Measurements from ENCODE around the gene FOXF2. TPM values are rescaled to one million over a fixed set of nuclear protein-coding genes. Genes with fewer than 3 reads are reported as not detected.
A peak's percentile ranks its signal among the peaks of the same experiment; 100 is the strongest.

FOXF2 gene
- total RNA-seq (2013; cell fraction: nucleolus; rRNA removed): not detected in 2 replicates
- total RNA-seq (2014; rRNA removed) (not detected in 2 replicates), total RNA-seq (2014; rRNA removed; fragmentation: Illumina TruSeq; extraction: Trizol) (not detected in 2 replicates), total RNA-seq (2021) (not detected in 2 replicates), polyA plus RNA-seq (2011; rRNA removed) (not detected in 2 replicates), polyA plus RNA-seq (2014; fragmentation: Illumina TruSeq; extraction: Trizol) (not detected in 2 replicates), polyA plus RNA-seq (2014; fragmentation: Nextera tagmentation; extraction: Ambion mirVana) (not detected), polyA plus RNA-seq (2014; rRNA removed) (not detected in 2 replicates), polyA plus RNA-seq (2016; fragmentation: Nextera tagmentation; extraction: Ambion mirVana) (not detected), polyA minus RNA-seq (2011; rRNA and poly(A)+ RNA removed) (not detected in 2 replicates), Bru-seq, nascent RNA (not detected), BruChase-seq, experiment 1, labeled RNA remaining after a 6-hour chase (not detected), BruChase-seq, experiment 2, labeled RNA remaining after a 2-hour chase (percentile 11 among the genes with signal in this experiment)
- not detected for polyA plus RNA-seq (2011; ENCODE audit: low read depth)
- not detected in 2 replicates for polyA plus RNA-seq (2011; cell fraction: cytosol; rRNA removed)
- polyA plus RNA-seq (2011; cell fraction: nucleus; rRNA removed): not detected in 2 replicates
- polyA plus RNA-seq (2012): not detected in 2 replicates
- 1.7 TPM in 1 of 2 replicates, not detected in the other for polyA minus RNA-seq (2011; cell fraction: cytosol; rRNA and poly(A)+ RNA removed)
- not detected in 2 replicates for polyA minus RNA-seq (2011; cell fraction: nucleus; rRNA and poly(A)+ RNA removed)
- long read RNA-seq, experiment 1: 0 reads
- long read RNA-seq, experiment 2: 0 reads

- no peak within 1 kb of the TSS for H3K4me3 ChIP-seq
- in situ Hi-C loops (cut with MboI) (no loop called here), intact Hi-C loops (cut with micrococcal nuclease; ENCODE audit: unreplicated experiment) (no loop called here)
- no peaks in the 10 kb centered on the region for H3K36me3 ChIP-seq (ENCODE audit: control insufficient read depth in 2 of 2, insufficient read depth in 2 of 2, low read length in 1 of 2)
- no peak for FAIRE-seq
- H3K27me3 ChIP-seq (replicated peaks in 1 of 2; ENCODE audit: control insufficient read depth in 2 of 2, insufficient read depth in 2 of 2, low read length in 1 of 2): peaks cover 26 to 27% of the 10 kb centered on the region in 2 experiments
- TF ChIP-seq ZBTB11 (CRISPR knock-in tag; IDR thresholded peaks at IDR 0.05): no peak
- TF ChIP-seq NR2F1 (conservative IDR thresholded peaks at IDR 0.05): no peak
- TF ChIP-seq, protein P1, sequence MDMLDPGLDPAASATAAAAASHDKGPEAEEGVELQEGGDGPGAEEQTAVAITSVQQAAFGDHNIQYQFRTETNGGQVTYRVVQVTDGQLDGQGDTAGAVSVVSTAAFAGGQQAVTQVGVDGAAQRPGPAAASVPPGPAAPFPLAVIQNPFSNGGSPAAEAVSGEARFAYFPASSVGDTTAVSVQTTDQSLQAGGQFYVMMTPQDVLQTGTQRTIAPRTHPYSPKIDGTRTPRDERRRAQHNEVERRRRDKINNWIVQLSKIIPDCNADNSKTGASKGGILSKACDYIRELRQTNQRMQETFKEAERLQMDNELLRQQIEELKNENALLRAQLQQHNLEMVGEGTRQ (IDR thresholded peaks at IDR 0.05; ENCODE audit: borderline replicate concordance, low read depth, low read length): no peak
- no peak for TF ChIP-seq FOXK2 (IDR thresholded peaks at IDR 0.05)
- no peak for TF ChIP-seq YBX1 (IDR thresholded peaks at IDR 0.05)
- H3K4me1 ChIP-seq (ENCODE audit: control insufficient read depth, insufficient read depth, low read length): no peaks in the 10 kb centered on the region
- H3K79me2 ChIP-seq (ENCODE audit: control insufficient read depth, insufficient read depth, low read length): no peaks in the 10 kb centered on the region
- 11% methylated on average over 7 of the region's 112 CpGs for WGBS (ENCODE audit: insufficient coverage, insufficient replicate concordance, low lambda C conversion rate, missing lambda C conversion rate)
- RAD21 ChIA-PET (ENCODE audit: unreplicated experiment): no interaction called here
- no peak within 1 kb of the TSS for H3K4me2 ChIP-seq (ENCODE audit: control insufficient read depth, insufficient read depth)
- no peak for ATAC-seq
- SMC1A ChIA-PET (ENCODE audit: uncharacterized antibody, unreplicated experiment): no interaction called here
- H2AFZ ChIP-seq (ENCODE audit: control insufficient read depth, low read depth, low read length): no peak within 1 kb of the TSS
- H3K9ac ChIP-seq (ENCODE audit: control insufficient read depth, insufficient read depth, low read length): no peak within 1 kb of the TSS
- no peak for DNase-seq (ENCODE audit: low read depth, low spot score)
- BruUV-seq (replicated peaks): no TSS peak
- H3K27ac ChIP-seq (ENCODE audit: control insufficient read depth, insufficient read depth): no peak within 1 kb of the TSS
- POLR2A ChIA-PET: no interaction called here
- CTCF ChIA-PET: no interaction called here
- no peaks in the 10 kb centered on the region for H4K20me1 ChIP-seq (ENCODE audit: control insufficient read depth, insufficient read depth)
- H3K9me3 ChIP-seq (replicated peaks; ENCODE audit: control insufficient read depth, insufficient read depth, low read length): no peaks in the 10 kb centered on the region; the same call in 2 of the 3 replicates
These were observed at the start of gene FOXF2 for GRCh38 chr6:1389369-1390132. Gene FOXF2 (plus strand): TSS chr6:1389576. CDS start chr6:1389948, 372 bp downstream.
